ENCODE measurements around the gene USF2.

The USF2 gene

GRCh38 chr19:35296644-35297514 lies 28.1 kb downstream of the USF2 start:
- no peak for DNase-seq (ENCODE audit: low read depth, low spot score)
- no peak overlapping the region for H3K27ac ChIP-seq

DNA sequence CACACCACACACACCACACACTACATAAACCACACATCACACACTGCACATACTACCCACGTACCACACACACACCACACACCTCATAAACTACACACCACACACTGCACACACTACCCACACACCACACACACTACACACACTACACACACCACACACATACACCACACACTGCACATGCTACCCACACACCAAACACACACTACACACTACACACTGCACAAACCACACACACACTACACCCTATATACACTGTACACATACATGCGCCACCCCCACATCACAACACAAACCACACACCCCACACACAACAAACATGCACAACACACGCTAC lies 28.7 kb downstream of the USF2 start:
- H3K27ac ChIP-seq: no peak overlapping the region
- DNase-seq (ENCODE audit: low read depth, low spot score): no peak

- H3K27ac ChIP-seq: no peak overlapping the region
- DNase-seq (ENCODE audit: low read depth, low spot score): no peak
Measured at GRCh38 chr19:35297922-35298321, 29.2 kb downstream of the USF2 start.

DNA sequence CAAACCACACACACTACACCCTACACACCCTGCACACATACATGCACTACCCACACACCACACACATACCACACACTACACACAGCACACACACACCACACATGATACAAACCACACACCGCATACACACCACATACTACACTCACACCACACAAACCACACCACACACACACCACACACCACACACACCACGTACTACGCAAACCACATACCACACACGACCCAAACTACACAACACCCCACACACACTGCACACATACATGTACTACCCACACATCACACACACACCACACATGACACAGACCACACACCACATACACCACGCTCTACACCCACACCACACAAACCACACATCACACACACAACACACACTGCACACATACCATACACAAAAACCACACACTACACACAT lies 29.8 kb downstream of the USF2 start:
- DNase-seq (ENCODE audit: low read depth, low spot score): no peak
- H3K27ac ChIP-seq: no peak overlapping the region

- DNase-seq (ENCODE audit: low read depth, low spot score): no peak
- no peak overlapping the region for H3K27ac ChIP-seq
Measured at GRCh38 chr19:35299523-35300338, 31.0 kb downstream of the USF2 start.

DNA sequence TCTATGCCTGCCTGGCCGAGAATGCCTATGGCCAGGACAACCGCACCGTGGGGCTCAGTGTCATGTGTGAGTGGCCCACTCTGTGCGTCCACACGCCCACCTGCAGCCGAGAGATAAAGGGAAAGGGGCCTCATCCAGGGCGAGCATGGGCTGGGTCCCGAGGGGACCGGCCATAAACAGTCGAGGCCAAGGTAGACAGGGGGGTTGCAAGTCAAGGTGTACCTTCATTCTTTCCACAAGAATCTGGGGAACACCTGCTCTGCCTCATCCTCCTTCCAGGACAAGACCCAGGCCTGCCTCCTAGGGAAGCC lies 31.5 kb downstream of the USF2 start:
- no peak for DNase-seq (ENCODE audit: low read depth, low spot score)

GRCh38 chr19:35301961-35302360 lies 33.2 kb downstream of the USF2 start:
- H3K27ac ChIP-seq: no peak overlapping the region

More for the DNA sequence above, 31.5 kb downstream of the USF2 start:
- H3K27ac ChIP-seq: no peak overlapping the region

DNA sequence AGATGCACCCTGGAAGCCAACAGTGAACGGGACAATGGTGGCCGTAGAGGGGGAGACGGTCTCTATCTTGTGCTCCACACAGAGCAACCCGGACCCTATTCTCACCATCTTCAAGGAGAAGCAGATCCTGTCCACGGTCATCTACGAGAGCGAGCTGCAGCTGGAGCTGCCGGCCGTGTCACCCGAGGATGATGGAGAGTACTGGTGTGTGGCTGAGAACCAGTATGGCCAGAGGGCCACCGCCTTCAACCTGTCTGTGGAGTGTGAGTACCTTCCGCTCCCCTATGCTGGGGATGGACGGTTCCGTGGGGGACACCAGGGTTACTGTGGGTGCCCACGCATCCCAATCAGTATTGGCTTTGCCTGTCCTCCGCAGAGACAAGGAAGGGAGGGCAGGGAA lies 33.7 kb downstream of the USF2 start:
- no peak overlapping the region for H3K27ac ChIP-seq
- DNase-seq (ENCODE audit: low read depth, low spot score): no peak

More at GRCh38 chr19:35301961-35302360, 33.2 kb downstream of the USF2 start:
- no peak for DNase-seq (ENCODE audit: low read depth, low spot score)

- no peak for DNase-seq (ENCODE audit: low read depth, low spot score)
- no peak overlapping the region for H3K27ac ChIP-seq
Measured at GRCh38 chr19:35303357-35303915, 34.7 kb downstream of the USF2 start.

GRCh38 chr19:35304036-35304435 lies 35.3 kb downstream of the USF2 start:
- no peak for DNase-seq (ENCODE audit: low read depth, low spot score)
- no peak overlapping the region for H3K27ac ChIP-seq

GRCh38 chr19:35305181-35305580 lies 36.4 kb downstream of the USF2 start:
- DNase-seq (ENCODE audit: low read depth, low spot score): no peak
- H3K27ac ChIP-seq: no peak overlapping the region

GRCh38 chr19:35306473-35307246 lies 37.9 kb downstream of the USF2 start:
- H3K27ac ChIP-seq: no peak overlapping the region
- DNase-seq (ENCODE audit: low read depth, low spot score): no peak

- no peak overlapping the region for H3K27ac ChIP-seq
- no peak for DNase-seq (ENCODE audit: low read depth, low spot score)
Measured at GRCh38 chr19:35307931-35308330, 39.2 kb downstream of the USF2 start.

- no peak overlapping the region for H3K27ac ChIP-seq
- DNase-seq (ENCODE audit: low read depth, low spot score): no peak
Measured at GRCh38 chr19:35308910-35309309, 40.1 kb downstream of the USF2 start.

DNA sequence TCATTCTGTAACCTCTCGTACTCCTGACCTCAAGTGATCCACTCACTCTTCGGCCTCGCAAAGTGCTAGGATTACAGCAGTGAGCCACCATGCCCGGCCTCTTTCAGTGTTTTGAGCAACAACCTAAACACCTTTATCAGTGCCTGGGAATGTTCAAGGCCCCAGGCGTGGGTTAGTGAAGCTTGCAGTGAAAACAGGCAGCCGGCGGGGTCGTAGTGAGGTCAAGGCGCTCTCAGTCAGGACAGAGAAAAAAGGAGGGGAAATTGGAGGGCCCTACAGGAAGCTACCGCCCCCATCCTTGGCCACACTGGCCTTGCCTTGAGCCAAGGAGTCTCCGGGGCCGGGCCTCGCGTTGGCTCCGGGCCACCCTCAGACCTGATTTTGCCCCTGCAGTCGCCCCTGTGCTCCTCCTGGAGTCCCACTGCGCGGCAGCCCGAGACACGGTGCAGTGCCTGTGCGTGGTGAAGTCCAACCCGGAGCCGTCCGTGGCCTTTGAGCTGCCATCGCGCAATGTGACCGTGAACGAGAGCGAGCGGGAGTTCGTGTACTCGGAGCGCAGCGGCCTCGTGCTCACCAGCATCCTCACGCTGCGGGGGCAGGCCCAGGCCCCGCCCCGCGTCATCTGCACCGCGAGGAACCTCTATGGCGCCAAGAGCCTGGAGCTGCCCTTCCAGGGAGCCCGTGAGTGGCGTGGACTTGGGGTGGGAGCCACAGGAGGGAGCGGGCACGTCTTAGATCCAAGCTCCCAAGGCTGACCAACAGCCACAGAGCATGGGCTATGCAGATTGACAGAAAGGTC lies 40.9 kb downstream of the USF2 start:
- DNase-seq (ENCODE audit: low read depth, low spot score): no peak
- no peak overlapping the region for H3K27ac ChIP-seq

GRCh38 chr19:35310331-35310730 lies 41.6 kb downstream of the USF2 start:
- no peak for DNase-seq (ENCODE audit: low read depth, low spot score)
- H3K27ac ChIP-seq: no peak overlapping the region

DNA sequence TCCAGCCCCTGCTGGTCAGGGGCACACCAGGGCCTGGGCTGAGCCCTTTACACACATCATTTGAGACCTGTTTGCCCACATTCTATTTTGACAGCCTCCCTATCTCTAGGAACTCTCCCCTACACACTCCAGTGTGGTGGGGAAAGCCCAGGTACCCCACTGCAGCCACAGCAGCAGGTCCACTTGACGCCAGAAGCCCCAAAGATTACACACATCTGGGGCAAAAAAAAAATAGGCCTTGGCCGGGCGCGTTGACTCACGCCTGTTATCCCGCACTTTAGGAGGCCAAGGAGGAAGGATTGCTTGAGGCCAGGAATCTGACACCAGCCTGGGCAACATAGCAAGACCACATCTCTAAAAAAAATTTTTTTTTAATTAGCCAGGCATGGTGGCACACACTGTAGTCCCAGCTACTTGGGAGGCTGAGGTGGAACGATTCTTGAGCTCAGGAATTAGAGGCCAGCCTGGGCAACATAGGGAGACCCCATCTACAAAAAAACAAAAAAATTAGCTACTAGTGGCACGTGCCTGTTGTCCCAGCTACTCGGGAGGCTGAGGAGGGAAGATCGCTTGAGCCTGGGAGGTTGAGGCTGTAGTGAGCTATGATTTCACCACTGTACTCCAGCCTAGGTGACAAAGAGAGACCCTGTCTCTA lies 42.2 kb downstream of the USF2 start:
- H3K27ac ChIP-seq: no peak overlapping the region
- DNase-seq (ENCODE audit: low read depth, low spot score): no peak

- no peak overlapping the region for H3K27ac ChIP-seq
- DNase-seq (ENCODE audit: low read depth, low spot score): no peak
Measured at GRCh38 chr19:35311901-35312665, 43.3 kb downstream of the USF2 start.

- no peak for DNase-seq (ENCODE audit: low read depth, low spot score)
- no peak overlapping the region for H3K27ac ChIP-seq
Measured at GRCh38 chr19:35313587-35313986, 44.8 kb downstream of the USF2 start.
